NOMO-1 treated with dmso at 0.1 percent for 144 hours (cell line): ENCODE measurements around the gene KCNQ4.

Source experiments
- DNase-seq: peaks from one replicate; lab custom pipeline; 2025; ENCODE audit not compliant: unreplicated experiment; lab: John Stamatoyannopoulos, UW

KCNQ4 gene

GRCh38 chr1:40838980-40839942 is 55.7 kb downstream of the KCNQ4 start:
- no peak for DNase-seq

- no peak for DNase-seq
These were observed 56.4 kb downstream of the KCNQ4 start for GRCh38 chr1:40839943-40840335.

DNA sequence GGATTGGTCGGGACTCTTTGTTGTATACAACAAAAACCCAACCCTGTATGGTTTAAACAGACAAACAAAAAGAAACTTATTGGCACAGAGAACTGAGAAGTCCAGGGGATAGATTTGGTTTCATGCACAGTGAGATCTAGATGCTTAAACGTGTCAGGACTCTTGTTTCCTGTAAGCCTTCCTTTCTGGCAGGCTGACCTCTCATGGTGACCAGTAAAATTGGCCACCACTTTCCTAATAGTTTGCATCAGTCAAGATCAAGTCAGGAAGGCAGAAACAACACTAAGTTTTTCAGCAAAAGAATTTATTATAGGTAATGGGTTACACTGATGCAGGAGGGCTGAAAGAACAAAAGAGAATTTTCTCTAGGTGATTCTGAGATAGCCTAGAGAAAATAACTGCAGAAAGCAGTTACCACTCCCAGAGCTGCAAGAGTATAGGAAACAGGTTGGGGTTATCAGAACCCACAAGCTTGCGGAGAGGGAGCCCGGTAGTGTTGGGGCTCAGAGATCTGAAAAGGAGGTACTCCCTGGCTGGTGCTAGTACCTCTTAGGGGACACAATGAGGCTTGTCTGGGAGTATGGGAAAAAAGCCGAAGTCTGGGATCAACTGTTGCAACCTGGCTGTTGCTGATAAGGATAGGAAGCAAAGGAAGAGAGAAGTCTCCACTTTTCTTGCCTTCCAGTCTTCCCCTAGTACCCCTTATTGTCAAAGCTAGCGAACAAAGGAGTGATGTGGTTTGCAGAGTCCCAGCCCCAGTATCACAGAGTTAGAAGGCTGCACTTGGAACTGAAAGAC is 57.1 kb downstream of the KCNQ4 start:
- no peak for DNase-seq

GRCh38 chr1:40841602-40842001 is 58.0 kb downstream of the KCNQ4 start:
- no peak for DNase-seq

DNA sequence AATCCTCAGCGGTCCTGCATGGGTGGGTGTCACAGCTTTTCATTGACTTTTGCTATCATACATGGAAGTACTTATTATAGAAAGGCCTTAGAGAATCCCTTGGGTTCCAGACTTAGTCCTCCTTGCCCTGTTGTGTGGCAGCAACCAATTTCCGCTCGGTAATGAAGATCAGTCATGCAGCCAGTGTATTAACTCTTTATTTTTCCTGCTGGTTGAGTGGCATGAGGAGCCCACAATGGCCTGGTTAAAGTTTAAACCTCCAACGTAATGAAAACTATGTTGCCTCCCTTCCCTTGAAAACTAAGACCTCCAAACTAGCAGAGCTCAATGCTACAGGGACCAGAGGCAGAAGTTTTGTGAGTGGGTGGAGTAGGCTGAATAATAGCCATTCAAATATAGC is 58.6 kb downstream of the KCNQ4 start:
- DNase-seq: no peak

DNA sequence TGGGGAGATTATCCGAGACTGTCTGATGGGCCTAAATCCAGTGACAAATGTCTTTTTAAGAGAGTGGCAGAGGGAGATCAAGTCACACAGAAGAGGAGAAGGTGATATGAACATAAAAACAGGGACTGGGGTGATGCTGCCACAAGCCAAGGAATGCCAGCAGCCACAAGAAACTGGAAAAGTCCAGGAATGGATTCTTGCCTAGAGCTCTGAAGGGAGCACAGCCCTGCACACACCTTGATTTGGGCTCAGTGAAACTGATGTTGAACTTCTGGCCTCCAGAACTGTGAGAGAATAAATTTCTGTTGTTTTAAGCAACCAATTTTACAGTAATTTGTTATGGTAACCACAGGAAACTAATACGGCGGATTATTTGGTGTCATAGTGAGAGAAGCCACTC is 59.1 kb downstream of the KCNQ4 start:
- no peak for DNase-seq

DNA sequence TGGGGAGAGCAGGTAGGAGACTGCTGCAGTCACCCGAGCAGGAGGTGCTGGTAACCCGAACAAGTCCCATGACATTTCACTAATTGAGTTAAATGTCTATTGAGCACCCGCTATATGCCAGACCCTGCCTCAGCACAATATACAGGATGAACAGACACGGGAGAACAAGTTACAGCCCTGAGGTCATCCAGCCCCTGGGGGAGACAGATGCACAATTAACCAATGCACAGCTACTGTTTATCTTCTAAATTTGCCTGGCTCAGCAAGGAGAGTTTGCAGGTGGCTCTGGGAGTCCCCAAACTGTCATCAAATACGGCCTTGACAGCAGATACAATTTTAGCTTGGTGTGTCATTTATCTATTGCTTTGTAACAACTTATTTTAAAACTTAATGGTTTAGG is 60.5 kb downstream of the KCNQ4 start:
- DNase-seq: no peak

GRCh38 chr1:40844887-40845878 is 61.6 kb downstream of the KCNQ4 start:
- DNase-seq: no peak

- DNase-seq: no peak
These were observed 62.3 kb downstream of the KCNQ4 start for GRCh38 chr1:40845895-40846294.

DNA sequence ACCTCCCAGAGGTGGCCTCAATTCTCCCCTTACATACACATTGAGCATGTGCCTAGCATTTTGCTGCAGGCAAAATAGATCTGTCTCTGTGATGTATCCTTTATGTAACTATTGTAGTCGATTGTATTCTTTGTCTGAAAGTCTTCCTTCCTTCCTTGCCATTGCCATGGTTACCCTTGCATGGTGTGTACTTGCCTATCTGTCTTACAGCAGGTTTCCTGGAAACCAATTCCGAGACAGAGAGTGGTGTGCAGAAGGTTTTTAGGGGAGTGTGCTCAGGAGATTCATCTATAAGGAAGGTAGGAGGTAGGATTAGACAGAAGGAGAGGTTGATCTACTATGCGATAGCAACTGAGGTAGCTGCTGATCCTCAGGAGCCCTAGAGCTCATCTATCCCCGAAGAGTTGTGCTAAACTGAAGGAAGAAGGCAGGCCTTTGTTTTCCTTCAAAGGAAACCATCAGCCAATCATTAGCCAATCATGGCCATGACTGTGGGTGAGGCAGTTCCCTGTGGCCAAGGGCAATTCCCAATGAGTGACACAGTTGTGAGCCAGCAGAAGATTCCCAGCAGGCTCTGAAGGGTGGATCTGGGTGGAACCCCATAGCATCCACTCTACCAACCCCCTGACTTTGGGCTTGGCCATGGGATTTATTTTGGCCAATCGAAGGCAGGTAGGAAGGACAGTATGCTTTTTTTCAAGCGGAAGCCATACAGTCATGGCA is 63.6 kb downstream of the KCNQ4 start:
- no peak for DNase-seq

DNA sequence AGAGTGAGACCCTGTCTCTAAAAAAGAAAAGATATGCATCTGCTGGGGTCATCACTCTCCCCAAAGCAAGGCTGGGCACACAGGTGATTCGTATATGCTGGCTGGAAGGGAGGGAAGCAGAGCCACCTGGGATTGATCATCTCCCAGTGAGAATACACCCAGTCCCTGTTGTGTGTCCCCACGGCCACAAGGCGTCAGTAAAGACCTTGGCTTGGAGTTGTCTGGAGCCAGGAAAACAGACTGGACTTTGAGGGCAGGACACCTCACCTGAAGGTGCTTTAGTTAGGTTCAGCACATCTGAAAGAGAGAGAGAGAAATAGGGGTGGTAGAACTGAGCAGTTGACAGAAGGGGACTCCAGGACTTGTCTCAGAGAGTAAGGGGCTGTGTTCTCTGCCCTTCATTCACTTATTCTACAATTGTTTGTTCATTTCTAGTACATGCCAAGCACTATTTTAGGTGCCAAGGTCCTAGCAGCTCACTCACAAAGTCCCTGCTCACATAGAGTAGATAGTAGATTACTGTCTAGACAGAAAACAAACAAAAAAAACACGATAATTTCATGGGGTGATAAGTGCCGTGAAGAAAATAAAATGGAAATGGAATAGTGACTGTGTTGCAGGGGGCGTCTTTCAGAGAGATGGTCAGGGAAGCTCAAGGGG is 65.1 kb downstream of the KCNQ4 start:
- peak; percentile 30 for DNase-seq

GRCh38 chr1:40849801-40850592 is 66.4 kb downstream of the KCNQ4 start:
- peak; percentile 53 for DNase-seq

DNA sequence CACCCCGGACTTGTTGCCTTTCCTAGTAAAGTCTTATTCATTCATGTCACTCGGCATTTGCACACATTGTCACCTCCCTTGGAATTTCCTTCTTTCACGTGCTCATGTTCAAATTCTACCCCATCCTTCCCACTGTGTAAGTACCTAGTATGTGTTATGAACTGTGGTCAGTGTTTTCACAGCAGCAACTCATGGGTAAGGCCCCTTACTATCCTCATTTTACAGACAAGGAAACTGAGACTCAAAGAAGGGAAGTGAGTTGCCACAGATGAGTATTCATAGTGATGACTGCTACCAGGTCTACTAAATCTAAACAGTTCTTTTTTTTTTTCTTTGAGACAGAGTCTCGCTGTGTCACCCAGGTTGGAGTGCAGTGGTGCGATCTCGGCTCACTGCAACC is 68.1 kb downstream of the KCNQ4 start:
- DNase-seq: no peak

DNA sequence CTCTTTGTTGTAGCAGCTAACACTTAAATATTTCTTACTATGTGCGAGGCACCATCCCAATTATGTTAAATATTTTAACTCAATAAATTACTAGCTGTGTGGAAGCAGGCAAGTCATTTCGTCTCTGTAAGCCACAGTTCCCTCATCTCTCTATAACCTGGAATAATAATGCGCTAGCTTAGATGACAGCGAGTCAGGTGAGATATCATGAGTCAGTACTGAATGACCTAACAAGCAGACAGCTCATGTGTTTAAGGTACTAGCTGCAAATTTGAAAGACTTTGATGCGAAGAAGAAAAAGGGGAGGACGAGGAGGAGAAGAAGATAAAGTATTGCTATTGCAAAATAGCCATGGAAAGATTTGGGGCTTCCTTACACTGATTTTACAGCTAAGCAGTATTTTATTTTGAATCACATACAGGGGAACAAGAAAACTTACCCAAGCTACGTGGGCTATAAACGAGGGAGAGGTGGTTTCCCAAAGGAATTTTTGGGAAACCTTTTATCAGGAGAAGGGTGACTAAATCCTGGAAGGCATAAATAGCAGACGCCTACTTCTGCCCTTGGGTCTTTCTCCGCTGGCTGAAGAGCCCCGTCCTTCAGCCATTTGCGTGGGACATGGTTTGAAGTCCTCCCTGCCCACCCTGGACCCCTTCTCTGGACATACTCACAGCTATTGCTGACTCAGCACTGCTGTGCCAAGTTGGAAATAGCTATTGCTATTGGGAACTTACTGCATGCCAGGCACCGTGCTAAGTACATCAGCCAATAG is 69.7 kb downstream of the KCNQ4 start:
- DNase-seq: no peak

DNA sequence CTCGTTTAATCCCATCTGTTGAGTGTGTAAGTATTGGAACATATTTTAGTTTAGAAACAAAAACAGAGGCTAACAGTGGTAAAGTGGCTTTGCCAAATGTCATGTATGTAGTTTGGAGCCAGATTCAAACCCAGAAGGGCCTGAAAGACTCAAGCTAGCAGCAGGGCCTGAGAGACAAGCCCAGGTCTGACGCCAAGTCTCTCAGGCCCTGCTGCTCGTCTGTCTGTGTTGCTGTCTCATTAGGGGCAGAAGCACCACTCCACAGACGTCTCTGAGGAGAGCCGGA is 70.2 kb downstream of the KCNQ4 start:
- no peak for DNase-seq

GRCh38 chr1:40855513-40855912 is 71.9 kb downstream of the KCNQ4 start:
- DNase-seq: no peak

- no peak for DNase-seq
These were observed 72.5 kb downstream of the KCNQ4 start for GRCh38 chr1:40856116-40856515.

- DNase-seq: no peak
These were observed 73.2 kb downstream of the KCNQ4 start for GRCh38 chr1:40856656-40857302.
